Stimulated activated CD4-positive, alpha-beta T cell treated with anti-CD3 and anti-CD28 coated beads, Interleukin-2, amount 100 ng/mL, for 24 hours (primary cell): ENCODE data around the gene SV2C.
"Not testable (repeated sequence)": the region's sequence is repeated elsewhere in the genome, so short reads cannot be mapped to it uniquely, and the experiment has no call there.

Experiments used
- DNase-seq, 2 donors: peaks; one replicate each; pipeline ENCODE4 v3.0.0-alpha.2; 2020

The SV2C gene

GRCh38 chr5:76257225-76257833, 174.1 kb downstream of the SV2C start:
- DNase-seq: no peak

GRCh38 chr5:76257897-76258296, 174.7 kb downstream of the SV2C start:
- DNase-seq: no peak

DNA sequence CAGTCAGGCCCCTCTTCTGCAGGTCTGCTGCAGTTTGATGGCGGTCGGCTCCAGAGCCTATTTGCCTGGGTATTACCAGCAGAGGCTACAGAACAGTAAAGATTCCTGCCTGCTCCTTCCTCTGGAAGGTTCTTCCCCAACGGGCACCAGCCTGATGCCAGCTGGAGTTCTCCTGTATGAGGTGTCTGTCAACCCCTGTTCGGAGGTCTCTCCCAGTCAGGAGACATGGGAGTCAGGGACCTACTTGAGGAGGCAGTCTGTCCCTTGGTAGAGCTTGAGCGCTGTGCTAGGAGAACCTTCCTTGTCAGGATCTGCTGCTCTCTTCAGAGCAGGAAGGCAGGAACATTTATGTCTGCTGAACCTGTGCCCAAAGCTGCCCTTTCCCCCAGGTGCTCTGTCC, 181.5 kb downstream of the SV2C start:
- DNase-seq: no peak

DNA sequence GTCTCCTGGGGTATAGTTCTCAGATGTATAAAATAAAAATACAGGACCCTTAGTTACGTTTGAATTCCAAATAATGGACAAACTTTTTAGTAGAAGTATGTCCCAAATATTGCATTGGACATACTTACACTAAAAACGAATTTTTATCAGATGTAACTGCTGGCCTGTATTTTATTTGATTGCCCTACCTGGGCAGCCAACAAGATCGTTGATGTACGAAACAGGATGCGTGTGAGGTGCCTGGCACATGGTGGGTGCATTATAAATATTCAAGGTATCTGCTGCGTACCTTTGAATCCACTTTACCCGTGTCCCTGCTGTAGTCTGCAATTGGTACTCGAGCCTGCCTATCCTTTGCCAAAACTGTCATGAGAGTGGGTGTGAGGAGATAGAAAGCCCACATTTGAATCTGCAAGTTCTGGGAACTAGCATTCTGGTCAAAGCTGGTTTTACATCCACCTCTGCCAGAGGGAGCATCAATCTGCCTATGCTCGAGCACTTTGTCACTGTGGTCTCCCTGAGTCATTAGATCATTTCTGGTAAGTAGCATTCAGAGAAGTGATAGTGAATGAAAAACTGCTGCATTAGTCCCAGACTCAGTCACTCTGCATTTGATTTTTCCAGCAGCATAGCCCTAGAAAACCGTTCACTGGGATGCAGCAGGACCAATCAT, 186.2 kb downstream of the SV2C start:
- peak; percentile 16 to 43 for DNase-seq

DNA sequence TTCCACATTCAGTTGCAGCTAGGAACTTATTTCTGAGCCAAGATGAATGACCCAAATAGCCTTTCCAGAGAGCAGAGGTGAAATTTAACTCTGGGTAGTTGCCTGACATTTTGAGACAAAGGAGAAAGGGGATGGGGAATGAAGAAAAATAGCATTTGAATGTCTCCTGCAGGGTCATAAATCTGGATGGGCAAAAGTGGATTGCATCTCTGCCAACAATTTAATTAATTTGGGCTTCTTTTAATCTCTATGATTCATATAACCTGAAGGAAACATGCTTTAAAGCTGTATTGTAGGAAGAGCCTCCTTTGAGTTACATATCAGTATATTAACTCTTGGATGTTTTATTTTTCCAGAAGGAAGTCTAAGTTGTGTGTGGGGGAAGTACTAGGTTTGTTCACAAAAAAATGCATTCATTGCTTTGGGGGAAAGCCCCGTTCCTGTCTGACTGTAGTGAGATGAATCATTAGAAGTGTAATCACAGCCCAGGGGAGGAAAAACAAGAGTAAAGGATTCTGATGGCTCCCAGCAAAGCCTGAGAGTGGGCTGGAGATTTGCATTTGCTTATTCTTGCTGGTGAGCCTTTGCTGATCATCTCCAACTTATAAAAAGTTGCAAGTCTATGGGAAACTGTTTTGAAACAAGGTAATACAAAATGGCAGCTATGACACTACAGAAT, 186.9 kb downstream of the SV2C start:
- DNase-seq: peak; percentile 28 to 42

DNA sequence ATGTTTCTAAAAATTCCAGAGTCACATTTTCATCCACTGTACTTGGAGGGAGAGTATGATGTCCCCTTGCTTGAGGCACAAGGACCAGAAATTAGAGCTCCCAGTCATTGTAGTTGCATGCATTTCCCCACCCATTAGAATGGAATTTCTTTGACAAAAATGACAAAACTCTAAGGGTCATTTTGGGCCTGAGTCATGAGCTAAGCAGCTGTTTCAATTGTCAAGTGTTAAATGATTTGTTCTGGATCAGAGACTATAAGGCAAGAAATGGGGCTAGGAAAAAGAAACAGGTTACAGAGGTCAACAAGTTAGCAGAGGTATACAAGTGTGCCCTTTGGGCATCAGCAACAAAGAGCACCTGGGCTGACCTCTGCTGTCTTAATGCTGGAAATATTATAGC, 188.7 kb downstream of the SV2C start:
- no peak for DNase-seq

- DNase-seq: no peak
Measured at GRCh38 chr5:76273206-76273885, 190.2 kb downstream of the SV2C start.

DNA sequence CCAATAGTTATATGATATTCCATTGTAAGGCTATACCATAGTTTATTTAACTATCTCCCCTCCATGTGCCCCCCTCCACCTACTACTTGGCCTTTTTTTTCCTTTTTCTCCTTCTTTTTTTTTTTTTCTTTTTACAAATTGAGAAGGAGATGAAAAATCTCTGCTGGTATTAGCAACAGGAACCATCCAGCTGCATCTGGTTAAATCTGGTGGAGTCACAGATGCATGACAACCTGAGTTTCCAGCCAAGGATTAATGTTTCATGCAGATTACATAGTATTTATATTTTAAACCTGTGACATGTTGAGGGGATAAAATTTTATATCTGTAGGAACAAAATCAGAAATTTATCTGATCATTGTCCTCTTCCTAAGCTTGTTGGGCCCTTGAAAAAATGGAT, 191.4 kb downstream of the SV2C start:
- no peak for DNase-seq

DNA sequence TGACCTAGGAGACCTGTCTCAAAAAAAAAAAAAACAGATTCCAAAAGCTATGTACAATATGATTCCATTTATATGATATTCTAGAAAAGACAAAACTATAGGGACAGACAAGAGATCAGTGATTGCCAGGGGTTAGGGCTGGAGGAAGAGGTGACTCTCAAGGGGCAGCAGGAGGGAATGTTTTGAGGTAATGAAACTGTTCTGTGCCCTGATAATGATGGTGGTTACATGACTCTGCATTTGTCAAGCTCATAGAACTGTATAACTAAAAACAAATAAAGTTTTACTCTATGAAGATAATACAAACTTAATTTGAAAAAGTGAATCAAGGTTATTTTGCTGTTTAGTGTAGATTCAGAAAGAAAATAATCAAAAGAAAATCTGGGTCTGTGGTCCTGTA, 194.6 kb downstream of the SV2C start:
- no peak for DNase-seq

GRCh38 chr5:76278261-76278789, 195.1 kb downstream of the SV2C start:
- no peak for DNase-seq

DNA sequence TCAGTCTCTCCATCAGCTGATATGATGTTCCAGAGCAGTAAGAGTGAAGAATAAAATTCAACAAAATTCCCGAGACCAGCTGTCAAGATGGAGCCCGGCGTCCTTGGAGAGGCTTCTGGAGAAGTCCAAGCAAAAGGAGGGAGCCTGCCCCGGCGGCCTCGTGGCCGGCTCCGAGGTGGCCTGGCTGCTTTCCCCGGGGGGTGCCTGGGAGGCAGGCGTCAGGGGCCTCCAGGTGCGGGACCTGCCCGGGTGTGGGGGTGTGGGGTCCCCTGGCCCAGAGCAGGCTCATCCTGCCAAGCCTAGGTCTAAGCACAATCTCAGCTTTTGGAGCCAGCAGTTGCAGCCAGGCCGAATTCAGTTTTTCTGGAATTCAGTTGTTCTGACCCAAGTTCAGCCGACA, 197.3 kb downstream of the SV2C start:
- DNase-seq: no peak

DNA sequence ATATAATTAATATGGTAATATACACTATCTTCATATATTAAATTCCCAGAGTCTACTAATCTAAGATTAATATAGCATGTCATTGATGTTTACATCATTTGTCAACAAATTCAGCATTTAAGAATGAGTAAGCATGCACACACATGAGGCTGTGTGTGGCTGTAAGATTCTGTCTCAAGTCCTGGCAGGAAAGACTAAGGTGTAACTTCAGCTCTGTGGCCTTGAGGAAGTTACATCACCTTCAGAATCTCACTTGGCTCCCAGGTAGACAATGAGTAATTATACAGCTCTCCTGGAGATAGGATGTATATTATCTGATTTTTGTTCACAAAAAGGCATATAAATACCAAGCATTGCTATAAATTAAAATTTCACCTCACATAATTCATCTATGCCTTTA, 200.5 kb downstream of the SV2C start:
- DNase-seq: no peak

GRCh38 chr5:76289692-76290091, 206.5 kb downstream of the SV2C start:
- no peak for DNase-seq

- no peak for DNase-seq
Measured at GRCh38 chr5:76290321-76290757, 207.2 kb downstream of the SV2C start.

GRCh38 chr5:76291305-76292077, 208.3 kb downstream of the SV2C start:
- DNase-seq: no peak

DNA sequence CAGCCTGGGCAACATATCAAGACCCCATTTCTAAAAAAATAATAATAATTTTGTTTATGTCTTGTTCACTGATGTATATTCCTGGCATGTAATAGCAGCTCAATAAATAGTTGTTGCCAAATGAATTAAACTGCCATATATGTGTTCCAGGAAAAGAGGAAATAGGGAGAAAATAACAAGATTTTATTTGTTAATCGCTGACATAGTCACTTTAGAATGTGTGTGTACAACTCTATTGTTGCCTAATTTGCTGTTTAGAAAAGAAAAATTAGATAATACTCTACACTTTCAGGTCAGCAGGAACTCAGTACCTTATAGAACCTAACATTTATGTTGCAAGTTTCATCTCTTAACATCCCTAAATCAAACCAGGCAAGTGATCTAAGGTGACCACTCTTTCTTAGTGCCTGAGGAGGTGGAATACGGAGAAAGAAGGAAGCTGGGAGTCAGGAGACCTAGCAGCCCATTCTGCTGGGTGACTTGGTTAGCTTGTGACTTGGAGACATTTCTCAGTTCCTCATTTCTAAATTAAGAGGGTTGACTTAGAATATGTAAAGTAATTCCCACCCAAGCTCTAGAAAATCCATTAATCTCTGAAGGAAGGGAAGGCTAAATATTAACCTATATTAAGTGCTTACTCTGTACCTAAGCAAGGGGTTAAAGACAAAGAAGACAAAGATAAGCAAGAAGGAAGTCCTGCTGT, 209.6 kb downstream of the SV2C start:
- DNase-seq: no peak

DNA sequence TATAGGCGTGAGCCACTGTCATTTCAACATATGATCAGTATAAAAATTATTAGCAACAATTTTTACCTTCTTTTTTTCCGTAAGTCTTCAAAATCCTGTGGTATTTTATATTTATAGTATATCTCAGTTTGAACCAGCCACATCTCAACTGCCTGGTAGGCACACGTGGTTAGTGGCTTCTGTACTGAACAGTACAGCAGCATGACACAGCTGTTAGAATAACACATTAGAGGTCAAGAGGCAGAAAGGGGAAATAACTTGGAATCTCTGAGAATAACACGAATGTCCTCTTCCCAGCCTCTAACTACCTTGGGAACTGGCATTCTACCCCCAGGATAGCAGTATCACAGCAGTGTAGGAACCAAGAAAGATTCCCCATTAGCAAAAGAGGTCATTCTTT, 211.4 kb downstream of the SV2C start:
- no peak for DNase-seq

GRCh38 chr5:76298852-76299251, 215.7 kb downstream of the SV2C start:
- DNase-seq: no peak

DNA sequence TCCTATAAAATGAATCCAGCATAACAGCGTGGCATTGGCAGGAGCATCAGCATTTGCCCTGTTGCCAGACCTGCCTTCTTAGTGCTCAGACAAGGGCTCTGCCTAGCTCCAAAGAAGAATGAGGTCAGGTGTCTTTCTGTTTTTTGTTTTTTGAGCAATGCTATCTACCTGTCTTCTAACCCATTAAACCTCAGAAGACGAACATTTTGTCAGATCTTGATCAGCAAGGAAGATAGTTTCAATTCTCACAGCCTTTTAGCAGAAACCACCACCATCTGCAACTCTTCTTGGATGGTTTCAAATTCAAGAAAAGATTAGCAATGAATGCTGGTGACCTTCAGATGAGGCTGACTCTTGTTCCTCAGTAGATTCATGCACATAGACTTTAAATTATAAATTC, 216.4 kb downstream of the SV2C start:
- no peak for DNase-seq

DNA sequence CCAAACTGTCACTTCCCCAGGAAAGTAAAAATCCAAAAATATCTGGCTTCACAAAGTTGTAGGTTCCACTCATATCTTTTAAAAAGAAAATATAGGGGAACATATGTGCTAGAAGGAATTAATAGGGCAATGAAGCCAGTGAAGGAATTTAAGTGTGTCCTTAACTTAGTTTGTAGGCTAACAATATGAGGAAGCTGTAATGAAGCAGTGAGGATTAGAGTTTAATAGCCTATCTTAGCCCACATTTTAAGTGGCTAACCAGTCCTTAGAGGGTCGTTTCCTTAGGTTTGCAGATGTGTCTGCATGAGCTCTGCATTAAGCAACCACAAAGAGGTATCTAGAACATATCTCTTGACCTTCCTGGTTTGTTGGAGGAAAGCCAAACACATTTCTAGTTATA, 218.7 kb downstream of the SV2C start:
- DNase-seq: not testable (repeated sequence)

DNA sequence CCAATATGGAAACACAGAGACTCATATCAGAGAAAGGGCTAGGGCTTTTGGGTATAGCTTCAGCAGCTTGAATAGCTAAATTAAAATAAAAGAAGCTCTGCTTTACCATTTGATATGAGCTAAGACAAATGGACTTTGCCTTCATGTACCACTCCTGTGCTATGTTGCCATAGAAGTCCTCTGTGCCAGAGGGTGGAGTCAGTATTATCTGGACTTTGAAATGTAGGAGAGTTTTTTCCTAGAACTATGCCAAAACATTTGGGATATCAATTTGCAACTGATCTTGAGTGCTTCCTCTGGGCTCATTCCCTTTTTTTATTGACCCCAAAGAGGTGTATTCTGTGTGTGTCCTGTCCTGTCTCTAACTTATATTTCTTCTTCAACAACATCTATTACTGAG, 219.5 kb downstream of the SV2C start:
- not testable (repeated sequence) for DNase-seq

DNA sequence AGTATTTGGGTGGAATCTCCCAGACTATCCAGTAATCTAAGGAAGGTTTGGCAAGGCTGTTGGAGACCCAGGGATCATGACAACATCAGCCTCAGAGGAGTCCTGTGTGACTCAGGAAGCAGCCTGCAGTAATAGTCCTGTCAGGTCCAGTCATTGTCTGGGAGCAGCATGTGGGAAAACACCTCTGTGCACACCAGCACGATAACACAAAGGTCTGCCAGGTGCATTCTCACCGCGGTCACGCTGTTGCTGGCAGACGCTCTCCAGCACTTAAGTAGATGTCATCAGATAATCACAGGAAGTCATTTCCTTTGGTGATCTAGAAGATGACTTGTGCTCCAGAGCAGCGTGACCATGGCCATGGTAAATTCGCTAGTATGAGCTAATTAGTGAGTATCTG, 220.7 kb downstream of the SV2C start:
- DNase-seq: peak in 1 of 2 donors; percentile 20
